Mesendoderm (in vitro differentiated cells): Measurements from ENCODE around the gene NUP107.

ENCODE experiments used
- DNase-seq: peaks from one replicate; pipeline ENCODE4 v3.0.0; 2013
- H2AK5ac ChIP-seq: 2 replicates; pipeline ENCODE4 v1.6.1; 2013; ENCODE audit warnings: low read length, inconsistent platforms
- H2BK120ac ChIP-seq: 2 replicates; pipeline ENCODE4 v1.6.1; 2013; ENCODE audit warnings: low read depth, mild to moderate bottlenecking, low read length, moderate library complexity, mixed read lengths
- H2BK15ac ChIP-seq: replicated peaks from 2 replicates; pipeline ENCODE4 v1.6.1; 2013; ENCODE audit warnings: low read depth, mild to moderate bottlenecking, moderate library complexity
- H2BK5ac ChIP-seq: 2 replicates; pipeline ENCODE4 v1.6.1; 2013; ENCODE audit warnings: low read length, inconsistent platforms
- H3K18ac ChIP-seq: 2 replicates; pipeline ENCODE4 v1.6.1; 2013; ENCODE audit warnings: mild to moderate bottlenecking, low read length, mixed read lengths
- H3K23ac ChIP-seq: one replicate; pipeline ENCODE4 v1.6.1; 2013; ENCODE audit warnings: low read length
- H3K27ac ChIP-seq: 2 replicates; pipeline ENCODE4 v1.5.1; 2013; ENCODE audit warnings: low read depth, mild to moderate bottlenecking, inconsistent platforms, low read length, moderate library complexity
- H3K27me3 ChIP-seq: 2 replicates; pipeline ENCODE4 v1.6.1; 2013; ENCODE audit warnings: low read length, control low read depth, mild to moderate bottlenecking, inconsistent platforms; ENCODE audit not compliant: insufficient read depth, poor library complexity
- H3K36me3 ChIP-seq: 2 replicates; pipeline ENCODE4 v1.6.1; 2013; ENCODE audit warnings: low read length, inconsistent platforms; ENCODE audit not compliant: control insufficient read depth, insufficient read depth
- H3K4ac ChIP-seq: one replicate; pipeline ENCODE4 v1.6.1; 2013; ENCODE audit warnings: low read depth, mild to moderate bottlenecking, low read length, moderate library complexity
- H3K4me1 ChIP-seq: 2 replicates; pipeline ENCODE4 v1.6.1; 2013; ENCODE audit warnings: low read depth, low read length, inconsistent platforms; ENCODE audit not compliant: control insufficient read depth
- H3K4me2 ChIP-seq: 2 replicates; pipeline ENCODE4 v1.6.1; 2013; ENCODE audit warnings: low read length
- H3K4me3 ChIP-seq: 2 replicates; pipeline ENCODE4 v1.5.1; 2013; ENCODE audit warnings: mild to moderate bottlenecking, low read length
- H3K56ac ChIP-seq: one replicate; pipeline ENCODE4 v1.6.1; 2013; ENCODE audit warnings: low read length
- H3K79me1 ChIP-seq: 2 replicates; pipeline ENCODE4 v1.6.1; 2013; ENCODE audit warnings: low read length, inconsistent platforms
- H3K79me2 ChIP-seq: 2 replicates; pipeline ENCODE4 v1.6.1; 2013; ENCODE audit warnings: mild to moderate bottlenecking, low read length; ENCODE audit not compliant: control insufficient read depth, insufficient read depth
- H3K9ac ChIP-seq: 2 replicates; pipeline ENCODE4 v1.6.1; 2013; ENCODE audit warnings: low read length, inconsistent platforms
- H4K5ac ChIP-seq: one replicate; pipeline ENCODE4 v1.6.1; 2013; ENCODE audit warnings: low read length
- H4K8ac ChIP-seq: one replicate; pipeline ENCODE4 v1.6.1; 2013; ENCODE audit warnings: low read depth, mild to moderate bottlenecking, control low read depth, low read length, moderate library complexity
- WGBS: extraction: QIAGEN DNeasy Blood & Tissue Kit; methylation state at CpG from one replicate; pipeline ENCODE4 v1.1.7; 2013; ENCODE audit warnings: low lambda C conversion rate, missing lambda C conversion rate; ENCODE audit not compliant: insufficient coverage; ENCODE audit errors: extremely low coverage; 5-methylcytosine and 5-hydroxymethylcytosine counted together

The NUP107 gene

GRCh38 chr12:68686262-68686594 is 550 bp upstream of the NUP107 start:
- Histone ChIP-seq H2AK5ac (no peak overlapping the region), H3K4ac (peak overlapping the region; percentile 37), H4K5ac (no peak overlapping the region), H3K56ac (peak overlapping the region; percentile 75), H3K4me3 (peak overlapping the region; percentile 39), H2BK120ac (no peak overlapping the region), H3K79me2 (peaks cover 18% of the 10 kb centered on the region), H3K18ac (no peak overlapping the region), H2BK5ac (no peak overlapping the region), H3K79me1 (peaks cover 2% of the 10 kb centered on the region), H3K4me2 (peak overlapping the region; percentile 59), H3K9ac (peak overlapping the region; percentile 66), H3K4me1 (no peaks in the 10 kb centered on the region), H3K27me3 (no peaks in the 10 kb centered on the region), H3K27ac (peak overlapping the region; percentile 4), H2BK15ac (no peak overlapping the region), H4K8ac (no peak overlapping the region), H3K36me3 (no peaks in the 10 kb centered on the region), H3K23ac (no peak overlapping the region)
- WGBS, result no CpG with 5 or more reads among the region's 3 CpGs
- no peak for DNase-seq

- Histone ChIP-seq H2BK5ac (no peak overlapping the region), H3K4me2 (no peak overlapping the region), H3K36me3 (peaks cover 1% of the 10 kb centered on the region), H3K27ac (no peak overlapping the region), H3K79me2 (no peaks in the 10 kb centered on the region), H3K4ac (no peak overlapping the region), H3K56ac (no peak overlapping the region), H3K18ac (no peak overlapping the region), H3K4me1 (no peaks in the 10 kb centered on the region), H2AK5ac (no peak overlapping the region), H3K9ac (no peak overlapping the region), H2BK15ac (no peak overlapping the region), H3K23ac (no peak overlapping the region), H3K27me3 (no peaks in the 10 kb centered on the region), H2BK120ac (no peak overlapping the region), H3K79me1 (peaks cover 2% of the 10 kb centered on the region), H4K5ac (no peak overlapping the region), H4K8ac (no peak overlapping the region), H3K4me3 (no peak overlapping the region)
- DNase-seq, result no peak
Measured at GRCh38 chr12:68695454-68695853, 8.7 kb downstream of the NUP107 start.

GRCh38 chr12:68699486-68699885 is 12.7 kb downstream of the NUP107 start:
- no peak overlapping the region for H4K5ac ChIP-seq
- no peak overlapping the region for H3K56ac ChIP-seq
- H3K27me3 ChIP-seq, result no peaks in the 10 kb centered on the region
- WGBS, result no CpG with 5 or more reads among the region's 1 CpG
- H3K18ac ChIP-seq, result no peak overlapping the region
- no peak overlapping the region for H3K27ac ChIP-seq
- H3K9ac ChIP-seq, result no peak overlapping the region
- H2AK5ac ChIP-seq, result no peak overlapping the region
- H3K4me1 ChIP-seq, result no peaks in the 10 kb centered on the region
- H2BK5ac ChIP-seq, result no peak overlapping the region
- H3K4me2 ChIP-seq, result no peak overlapping the region
- H3K79me2 ChIP-seq, result no peaks in the 10 kb centered on the region
- no peak overlapping the region for H3K4ac ChIP-seq
- peaks cover 3% of the 10 kb centered on the region for H3K36me3 ChIP-seq
- no peak overlapping the region for H4K8ac ChIP-seq
- H3K79me1 ChIP-seq, result no peaks in the 10 kb centered on the region
- no peak overlapping the region for H2BK15ac ChIP-seq
- H3K4me3 ChIP-seq, result no peak overlapping the region
- H3K23ac ChIP-seq, result no peak overlapping the region
- DNase-seq, result no peak
- no peak overlapping the region for H2BK120ac ChIP-seq

GRCh38 chr12:68727776-68728175 is 41.0 kb downstream of the NUP107 start:
- H2AK5ac ChIP-seq, result no peak overlapping the region
- no CpG with 5 or more reads among the region's 7 CpGs for WGBS
- H3K36me3 ChIP-seq, result peaks cover 2% of the 10 kb centered on the region

GRCh38 chr12:68733661-68734071 is 46.9 kb downstream of the NUP107 start:
- H3K36me3 ChIP-seq, result peaks cover 10% of the 10 kb centered on the region

More at GRCh38 chr12:68727776-68728175, 41.0 kb downstream of the NUP107 start:
- Histone ChIP-seq H2BK120ac (no peak overlapping the region), H3K27ac (no peak overlapping the region), H3K4me3 (no peak overlapping the region), H3K4me2 (no peak overlapping the region), H3K4me1 (no peaks in the 10 kb centered on the region), H3K23ac (no peak overlapping the region), H2BK15ac (no peak overlapping the region), H4K5ac (no peak overlapping the region), H3K4ac (no peak overlapping the region), H3K79me1 (no peaks in the 10 kb centered on the region), H3K9ac (no peak overlapping the region), H2BK5ac (no peak overlapping the region), H3K18ac (no peak overlapping the region), H3K27me3 (no peaks in the 10 kb centered on the region), H3K79me2 (no peaks in the 10 kb centered on the region), H4K8ac (no peak overlapping the region), H3K56ac (no peak overlapping the region)
- DNase-seq, result no peak

GRCh38 chr12:68739891-68740290 is 53.1 kb downstream of the NUP107 start:
- Histone ChIP-seq H4K8ac (no peak overlapping the region), H3K23ac (no peak overlapping the region), H2AK5ac (no peak overlapping the region), H3K4me1 (no peaks in the 10 kb centered on the region), H2BK5ac (no peak overlapping the region), H3K4me3 (no peak overlapping the region), H3K79me1 (no peaks in the 10 kb centered on the region), H2BK120ac (no peak overlapping the region), H3K79me2 (no peaks in the 10 kb centered on the region), H3K9ac (no peak overlapping the region), H3K56ac (no peak overlapping the region), H3K27me3 (no peaks in the 10 kb centered on the region), H4K5ac (no peak overlapping the region), H3K18ac (no peak overlapping the region), H3K4me2 (no peak overlapping the region), H3K27ac (no peak overlapping the region), H3K4ac (no peak overlapping the region), H2BK15ac (no peak overlapping the region), H3K36me3 (peaks cover 4% of the 10 kb centered on the region)
- no CpG with 5 or more reads among the region's 6 CpGs for WGBS
- no peak for DNase-seq

More at GRCh38 chr12:68733661-68734071, 46.9 kb downstream of the NUP107 start:
- Histone ChIP-seq H3K9ac (no peak overlapping the region), H3K79me1 (no peaks in the 10 kb centered on the region), H3K18ac (no peak overlapping the region), H3K4ac (no peak overlapping the region), H2BK5ac (no peak overlapping the region), H3K4me2 (no peak overlapping the region), H3K4me3 (no peak overlapping the region), H2BK120ac (no peak overlapping the region), H3K27me3 (no peaks in the 10 kb centered on the region), H4K8ac (no peak overlapping the region), H3K23ac (no peak overlapping the region), H3K4me1 (no peaks in the 10 kb centered on the region), H3K79me2 (no peaks in the 10 kb centered on the region), H4K5ac (no peak overlapping the region), H3K56ac (no peak overlapping the region), H2BK15ac (no peak overlapping the region), H3K27ac (no peak overlapping the region), H2AK5ac (no peak overlapping the region)
- WGBS, result no CpG with 5 or more reads among the region's 4 CpGs
- peak; percentile 52 for DNase-seq
